ENCODE data around the gene PIM1. TPM values are rescaled to one million over a fixed set of nuclear protein-coding genes. Genes with fewer than 3 reads are reported as not detected.
A peak's percentile ranks its signal among the peaks of the same experiment; 100 is the strongest.

Gene PIM1
- total RNA-seq, 1 donor from 2014 or later = 283 TPM

DNA sequence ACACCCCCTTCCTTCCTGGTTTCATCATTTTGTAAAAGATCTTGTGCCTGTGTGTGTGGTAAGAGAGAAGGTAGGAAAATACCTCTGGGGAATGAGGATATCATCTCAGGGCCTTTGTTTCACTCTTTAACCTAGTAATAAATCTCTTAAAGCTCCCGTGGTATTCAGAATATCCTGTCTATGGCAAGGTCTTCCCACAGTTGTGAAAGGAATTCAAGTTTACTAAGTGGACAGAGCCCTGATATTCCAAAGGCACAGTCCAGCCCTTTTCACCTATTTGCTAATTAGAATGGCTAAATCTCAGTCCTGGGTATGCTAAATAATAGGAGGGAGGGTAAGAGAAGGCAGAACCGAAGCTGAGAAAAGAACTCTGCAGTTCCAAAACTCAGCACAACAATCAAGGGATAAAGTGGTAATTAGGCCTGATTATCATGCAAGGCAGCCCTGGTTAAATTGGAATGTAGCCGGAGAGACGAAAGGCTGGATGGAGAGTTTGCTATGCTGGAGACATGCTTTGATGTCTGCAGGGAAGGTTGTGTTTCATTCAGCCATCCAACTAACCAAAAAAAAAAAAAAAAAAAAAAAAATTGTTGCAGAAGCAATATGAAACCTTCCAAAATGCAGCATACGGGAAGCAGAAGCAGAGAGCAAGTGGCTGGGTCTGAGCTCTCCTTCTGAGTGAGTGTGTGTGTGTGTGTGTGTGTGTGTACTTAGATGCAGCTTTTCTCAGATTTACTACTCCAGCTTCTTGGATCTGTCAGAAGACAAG, 28.5 kb upstream of the PIM1 start:
- peaks cover 51% of the 10 kb centered on the region for H3K4me1 Mint-ChIP-seq
- no peaks in the 10 kb centered on the region for H3K27me3 Mint-ChIP-seq
- DNase-seq (no peak), ATAC-seq (ENCODE audit: low read depth) (no peak)
- no peak overlapping the region for H3K4me3 Mint-ChIP-seq
- no peaks in the 10 kb centered on the region for H3K9me3 Mint-ChIP-seq
- no peaks in the 10 kb centered on the region for H3K36me3 Mint-ChIP-seq (ENCODE audit: low read depth)
- ChIA-PET CTCF (interaction anchor here (0.6 to 0.8 kb wide), 2 partner anchors 65 to 90 kb away, joined by 3 read pairs; no protein-coding TSS in a partner anchor), POLR2A (interaction anchor here (0.6 to 3.9 kb wide), 8 partner anchors 10 to 1694 kb away, joined by 3 to 59 read pairs (median 5); partner anchors contain the start of gene PIM1)
- TF ChIP-seq, protein P1, sequence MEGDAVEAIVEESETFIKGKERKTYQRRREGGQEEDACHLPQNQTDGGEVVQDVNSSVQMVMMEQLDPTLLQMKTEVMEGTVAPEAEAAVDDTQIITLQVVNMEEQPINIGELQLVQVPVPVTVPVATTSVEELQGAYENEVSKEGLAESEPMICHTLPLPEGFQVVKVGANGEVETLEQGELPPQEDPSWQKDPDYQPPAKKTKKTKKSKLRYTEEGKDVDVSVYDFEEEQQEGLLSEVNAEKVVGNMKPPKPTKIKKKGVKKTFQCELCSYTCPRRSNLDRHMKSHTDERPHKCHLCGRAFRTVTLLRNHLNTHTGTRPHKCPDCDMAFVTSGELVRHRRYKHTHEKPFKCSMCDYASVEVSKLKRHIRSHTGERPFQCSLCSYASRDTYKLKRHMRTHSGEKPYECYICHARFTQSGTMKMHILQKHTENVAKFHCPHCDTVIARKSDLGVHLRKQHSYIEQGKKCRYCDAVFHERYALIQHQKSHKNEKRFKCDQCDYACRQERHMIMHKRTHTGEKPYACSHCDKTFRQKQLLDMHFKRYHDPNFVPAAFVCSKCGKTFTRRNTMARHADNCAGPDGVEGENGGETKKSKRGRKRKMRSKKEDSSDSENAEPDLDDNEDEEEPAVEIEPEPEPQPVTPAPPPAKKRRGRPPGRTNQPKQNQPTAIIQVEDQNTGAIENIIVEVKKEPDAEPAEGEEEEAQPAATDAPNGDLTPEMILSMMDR (IDR thresholded peaks at IDR 0.05) = no peak
- peak overlapping the region; percentile 62 for H3K27ac Mint-ChIP-seq
- intact Hi-C loops (cut with micrococcal nuclease) = loop anchor here (1.0 to 5.0 kb wide), 3 partner anchors 8 to 39 kb away; no protein-coding TSS in a partner anchor

DNA sequence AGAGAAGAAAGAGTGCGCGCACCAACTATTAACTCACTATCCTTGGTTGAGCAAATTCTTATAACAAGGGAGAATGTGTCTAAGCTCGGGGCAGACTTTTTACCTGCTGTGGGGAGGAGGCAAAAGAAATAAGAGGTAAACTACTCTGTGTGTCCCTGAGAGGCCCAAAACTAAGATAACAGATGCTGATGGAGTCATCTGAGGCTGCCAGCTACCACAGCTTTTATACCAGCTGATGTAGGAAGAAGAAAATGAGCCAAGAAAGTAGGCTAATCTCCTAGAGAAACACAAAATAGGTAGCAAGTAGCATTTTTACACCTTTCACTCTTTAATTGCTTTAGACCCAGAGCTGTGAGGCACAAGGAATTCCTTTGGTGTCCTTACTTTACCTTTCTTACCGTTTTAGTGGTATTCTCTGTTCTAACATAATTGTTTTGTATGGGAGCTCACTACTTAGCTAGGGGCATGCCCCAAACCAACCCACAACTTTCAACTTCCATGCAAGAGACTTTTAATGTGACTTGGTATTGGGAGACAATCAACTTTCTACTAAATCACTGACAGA, 27.8 kb upstream of the PIM1 start:
- Mint-ChIP-seq H3K4me1 (peaks cover 47% of the 10 kb centered on the region), H3K9me3 (no peaks in the 10 kb centered on the region), H3K4me3 (no peak overlapping the region), H3K27me3 (no peaks in the 10 kb centered on the region), H3K36me3 (ENCODE audit: low read depth) (no peaks in the 10 kb centered on the region), H3K27ac (peak overlapping the region; percentile 62)
- ATAC-seq (ENCODE audit: low read depth) (no peak), DNase-seq (no peak)
- CTCF ChIA-PET = interaction anchor here (0.6 to 0.8 kb wide), 2 partner anchors 64 to 90 kb away, joined by 3 read pairs; no protein-coding TSS in a partner anchor
- intact Hi-C loops (cut with micrococcal nuclease) = loop anchor here (5.0 kb wide), 1 partner anchor 40 kb away; no protein-coding TSS in a partner anchor
- POLR2A ChIA-PET = interaction anchor here (0.6 to 3.9 kb wide), 9 partner anchors 9 to 1693 kb away, joined by 3 to 59 read pairs (median 5); partner anchors contain the start of gene PIM1
- TF ChIP-seq, protein P1 (IDR thresholded peaks at IDR 0.05) = no peak

DNA sequence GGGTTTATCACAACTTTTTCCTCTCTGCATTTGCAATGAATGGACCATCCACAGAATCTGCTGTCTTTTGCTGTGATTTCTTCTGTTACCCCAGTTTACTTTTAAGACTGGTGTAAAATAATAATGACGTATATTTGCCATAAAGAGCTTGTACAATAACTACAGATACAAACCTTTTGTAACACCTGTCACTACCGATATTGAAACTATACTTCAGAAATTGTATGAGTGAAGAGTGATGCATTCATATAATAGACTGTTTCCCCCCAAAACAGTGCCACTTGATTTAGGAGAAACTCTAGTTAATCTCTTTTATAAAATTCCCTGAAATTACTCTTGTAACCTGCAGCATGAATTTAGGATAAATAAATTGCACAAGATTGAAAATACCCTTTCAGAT, 26.4 kb upstream of the PIM1 start:
- Mint-ChIP-seq H3K36me3 (ENCODE audit: low read depth) (no peaks in the 10 kb centered on the region), H3K4me1 (peaks cover 42% of the 10 kb centered on the region), H3K27me3 (no peaks in the 10 kb centered on the region), H3K27ac (peak overlapping the region; percentile 89), H3K9me3 (no peaks in the 10 kb centered on the region), H3K4me3 (peak overlapping the region; percentile 77)
- TF ChIP-seq, protein P1 (IDR thresholded peaks at IDR 0.05) = no peak
- CTCF ChIA-PET = interaction anchor here (1.5 kb wide), 1 partner anchor 92 kb away, joined by 4 read pairs; no protein-coding TSS in a partner anchor
- POLR2A ChIA-PET = interaction anchor here (0.6 to 3.9 kb wide), 13 partner anchors 10 to 140 kb away, joined by 3 to 59 read pairs (median 12); partner anchors contain the start of gene PIM1
- intact Hi-C loops (cut with micrococcal nuclease) = loop anchor here (5.0 kb wide), 1 partner anchor 41 kb away; no protein-coding TSS in a partner anchor
- DNase-seq (no peak), ATAC-seq (ENCODE audit: low read depth) (no peak)

DNA sequence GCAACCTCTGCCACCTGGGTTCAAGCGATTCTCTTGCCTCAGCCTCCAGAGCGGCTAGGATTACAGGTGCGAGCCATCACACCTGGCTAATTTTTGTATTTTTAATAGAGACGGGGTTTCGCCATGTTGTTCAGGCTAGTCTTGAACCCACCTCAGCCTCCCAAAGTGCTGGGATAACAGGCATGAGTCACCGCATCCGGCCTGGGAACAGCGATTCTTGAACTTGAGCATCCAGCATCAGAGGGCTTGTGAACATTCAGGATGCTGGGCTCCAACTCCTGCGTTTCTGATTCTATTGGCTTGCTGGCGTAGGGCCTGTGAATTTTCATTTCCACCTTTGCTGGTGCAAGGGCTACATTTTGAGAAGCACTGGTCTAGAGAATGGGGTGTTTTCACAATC, 24.5 kb upstream of the PIM1 start:
- CTCF ChIA-PET = no interaction called here
- intact Hi-C loops (cut with micrococcal nuclease) = no loop called here

More for the DNA sequence above, 24.5 kb upstream of the PIM1 start:
- H3K27ac Mint-ChIP-seq = peak overlapping the region; percentile 66
- peaks cover 54% of the 10 kb centered on the region for H3K4me1 Mint-ChIP-seq
- no peak overlapping the region for H3K4me3 Mint-ChIP-seq
- H3K27me3 Mint-ChIP-seq = no peaks in the 10 kb centered on the region
- DNase-seq = no peak
- H3K36me3 Mint-ChIP-seq (ENCODE audit: low read depth) = no peaks in the 10 kb centered on the region
- POLR2A ChIA-PET = interaction anchor here (0.6 to 2.3 kb wide), 9 partner anchors 8 to 103 kb away, joined by 3 to 55 read pairs (median 12); partner anchors contain the start of gene PIM1
- no peak for ATAC-seq (ENCODE audit: low read depth)
- TF ChIP-seq, protein P1 (IDR thresholded peaks at IDR 0.05) = no peak
- no peaks in the 10 kb centered on the region for H3K9me3 Mint-ChIP-seq

Measured in activated B cell treated with CpG ODN at 0.5 μM for 24 hours (primary cell).